Measurements from ENCODE around the gene MAX.

DNA sequence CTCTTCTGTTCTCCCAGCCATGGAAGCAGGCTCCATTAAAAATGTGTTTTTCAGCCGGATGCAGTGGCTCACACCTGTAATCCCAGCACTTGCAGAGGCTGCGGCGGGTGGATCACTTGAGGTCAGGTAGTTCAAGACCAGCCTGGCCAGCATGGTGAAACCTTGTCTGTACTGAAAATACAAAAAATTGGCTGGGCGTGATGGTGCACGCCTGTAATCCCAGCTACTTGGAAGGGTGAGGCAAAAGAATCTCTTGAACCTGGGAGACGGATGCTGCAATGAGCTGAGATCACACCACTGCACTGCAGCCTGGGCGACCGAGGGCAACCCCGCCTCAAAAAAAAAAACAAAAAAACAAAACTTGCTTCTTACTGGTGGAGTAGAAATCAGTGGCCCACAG, 75.8 kb downstream of the MAX start:
- TF ChIP-seq, protein P1, sequence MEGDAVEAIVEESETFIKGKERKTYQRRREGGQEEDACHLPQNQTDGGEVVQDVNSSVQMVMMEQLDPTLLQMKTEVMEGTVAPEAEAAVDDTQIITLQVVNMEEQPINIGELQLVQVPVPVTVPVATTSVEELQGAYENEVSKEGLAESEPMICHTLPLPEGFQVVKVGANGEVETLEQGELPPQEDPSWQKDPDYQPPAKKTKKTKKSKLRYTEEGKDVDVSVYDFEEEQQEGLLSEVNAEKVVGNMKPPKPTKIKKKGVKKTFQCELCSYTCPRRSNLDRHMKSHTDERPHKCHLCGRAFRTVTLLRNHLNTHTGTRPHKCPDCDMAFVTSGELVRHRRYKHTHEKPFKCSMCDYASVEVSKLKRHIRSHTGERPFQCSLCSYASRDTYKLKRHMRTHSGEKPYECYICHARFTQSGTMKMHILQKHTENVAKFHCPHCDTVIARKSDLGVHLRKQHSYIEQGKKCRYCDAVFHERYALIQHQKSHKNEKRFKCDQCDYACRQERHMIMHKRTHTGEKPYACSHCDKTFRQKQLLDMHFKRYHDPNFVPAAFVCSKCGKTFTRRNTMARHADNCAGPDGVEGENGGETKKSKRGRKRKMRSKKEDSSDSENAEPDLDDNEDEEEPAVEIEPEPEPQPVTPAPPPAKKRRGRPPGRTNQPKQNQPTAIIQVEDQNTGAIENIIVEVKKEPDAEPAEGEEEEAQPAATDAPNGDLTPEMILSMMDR (conservative IDR thresholded peaks at IDR 0.05; ENCODE audit: low read depth, low read length), result no peak
- TF ChIP-seq EZH2 (IDR thresholded peaks at IDR 0.05; ENCODE audit: low read length, unreplicated experiment), result no peak
